KG1 (cell line): Measurements from ENCODE around the gene FAM50B.

Experiments
- DNase-seq: peaks from one replicate; lab custom pipeline; 2025; lab: John Stamatoyannopoulos, UW

Gene FAM50B

DNA sequence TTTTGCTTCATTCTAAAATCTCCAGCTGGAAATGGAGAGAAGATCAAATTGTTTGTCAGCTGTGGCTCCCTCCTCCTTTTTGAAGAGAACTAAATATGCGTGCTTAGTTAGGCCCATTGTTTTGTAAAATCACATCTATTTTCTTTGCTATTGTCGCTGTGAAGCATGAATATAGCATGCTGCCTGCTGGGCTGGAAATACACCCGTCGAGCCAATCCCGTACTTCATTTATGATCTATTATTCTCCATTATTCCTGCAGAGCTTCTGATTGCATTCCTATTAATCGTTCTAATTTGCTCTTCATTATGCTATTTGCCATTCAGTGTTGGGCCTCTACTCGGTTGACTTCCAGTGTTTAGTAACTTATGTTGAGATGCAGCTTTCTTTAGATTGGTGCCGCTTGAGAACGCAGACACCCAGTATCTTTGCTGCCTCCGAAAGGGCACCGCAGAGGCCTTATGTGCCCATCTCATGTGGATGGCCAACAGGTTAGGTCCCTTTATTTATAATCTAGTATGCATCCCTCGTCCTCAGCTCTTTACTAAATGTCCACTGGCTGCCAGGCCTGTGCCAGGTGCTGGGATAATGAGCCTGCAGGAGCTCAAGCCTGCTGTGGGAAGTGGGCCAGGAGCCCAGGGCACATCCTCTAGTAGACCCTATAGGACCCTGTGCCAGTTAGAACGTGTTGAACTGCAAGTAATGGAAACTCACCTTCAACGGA lies 45.6 kb downstream of the FAM50B start:
- no peak for DNase-seq

GRCh38 chr6:3895312-3895653 lies 46.1 kb downstream of the FAM50B start:
- DNase-seq: no peak

DNA sequence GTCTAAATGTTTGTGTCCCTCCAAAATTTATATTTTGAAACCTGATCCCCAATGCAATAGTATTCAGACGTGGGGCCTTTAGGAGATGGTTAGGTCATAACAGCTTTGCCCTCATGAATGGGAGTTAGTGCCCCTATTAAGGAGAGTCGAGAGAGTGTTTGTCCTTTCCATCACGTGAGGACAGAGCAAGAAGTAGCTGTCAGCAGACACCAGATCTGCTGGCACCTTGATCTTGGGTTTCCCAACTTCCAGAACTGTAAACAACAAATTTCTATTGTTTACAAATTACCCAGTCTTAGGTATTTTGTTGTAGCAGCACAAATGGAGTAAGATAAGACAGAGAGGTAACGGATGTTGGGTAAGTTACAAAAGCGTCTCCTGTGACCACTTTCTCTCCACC lies 46.6 kb downstream of the FAM50B start:
- DNase-seq: no peak

GRCh38 chr6:3898265-3898994 lies 49.3 kb downstream of the FAM50B start:
- DNase-seq: no peak

DNA sequence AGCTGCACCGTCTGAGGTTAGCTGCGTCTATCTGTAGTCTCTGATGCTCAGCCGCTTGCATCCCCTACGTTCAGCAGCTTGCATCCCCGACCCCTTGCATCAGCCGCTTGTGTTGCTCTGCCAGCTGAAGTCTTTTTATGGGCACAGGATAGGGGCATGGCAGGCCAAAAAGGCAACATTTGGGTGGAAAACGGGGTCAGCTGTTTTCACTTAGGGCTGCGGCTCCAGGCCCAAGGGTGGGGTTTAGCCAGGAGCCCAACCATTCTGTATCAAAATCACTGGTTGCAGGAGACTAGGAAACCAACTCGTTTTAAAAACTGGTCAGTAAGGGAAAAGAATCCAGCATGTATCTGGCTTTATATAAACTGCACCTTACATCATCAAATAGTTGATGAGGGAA lies 49.9 kb downstream of the FAM50B start:
- DNase-seq: no peak

GRCh38 chr6:3899970-3900439 lies 50.8 kb downstream of the FAM50B start:
- no peak for DNase-seq
